SU-DHL-6 (cell line): ENCODE measurements around the gene RAB20.

ENCODE experiments used
- H2AFZ ChIP-seq: fragments of 200-600 bp; sonication (generic); 2 replicates; pipeline ENCODE4 v1.6.1; 2014; ENCODE audit warnings: low read depth, mild to moderate bottlenecking, moderate library complexity, mixed read lengths, antibody characterized with exemption, low read length; ENCODE audit not compliant: severe bottlenecking
- H3F3A ChIP-seq: fragments of 200-600 bp; shearing (Covaris generic); 2 replicates; pipeline ENCODE4 v1.6.0; 2016; ENCODE audit warnings: antibody characterized with exemption, mild to moderate bottlenecking; ENCODE audit not compliant: insufficient read depth
- H3K27ac ChIP-seq: fragments of 200-600 bp; sonication (generic); 2 replicates; pipeline ENCODE4 v1.5.1; 2016; ENCODE audit warnings: low read depth, mild to moderate bottlenecking, low read length, moderate library complexity, mixed read lengths
- H3K27me3 ChIP-seq: fragments of 200-600 bp; sonication (generic), shearing (Covaris generic); 2 replicates; pipeline ENCODE4 v1.6.0; 2014; ENCODE audit warnings: mild to moderate bottlenecking, low read length
- H3K36me3 ChIP-seq: fragments of 200-600 bp; sonication (generic); 2 replicates; pipeline ENCODE4 v1.6.1; 2014; ENCODE audit warnings: mild to moderate bottlenecking, low read length, mixed read lengths
- H3K4me2 ChIP-seq: fragments of 300-600, 200-600 bp; shearing (Covaris generic), sonication (generic); 2 replicates; pipeline ENCODE4 v1.6.0; 2014; ENCODE audit warnings: low read length, low read depth, mild to moderate bottlenecking; ENCODE audit not compliant: poor library complexity, severe bottlenecking
- H3K4me3 ChIP-seq: fragments of 200-600 bp; sonication (generic); 2 replicates; pipeline ENCODE4 v1.5.1; 2014; ENCODE audit warnings: antibody characterized with exemption, low read length, mild to moderate bottlenecking, mixed read lengths; ENCODE audit not compliant: insufficient read depth, poor library complexity, severe bottlenecking
- H3K79me2 ChIP-seq: fragments of 200-600 bp; sonication (generic); 2 replicates; pipeline ENCODE4 v1.6.1; 2014; ENCODE audit warnings: mild to moderate bottlenecking, low read length, moderate library complexity; ENCODE audit not compliant: insufficient read depth
- H3K9ac ChIP-seq: fragments of 200-600 bp; sonication (generic); 2 replicates; pipeline ENCODE4 v1.7.0; 2014; ENCODE audit warnings: mild to moderate bottlenecking, low read length
- H3K9me2 ChIP-seq: fragments of 200-600 bp; sonication (generic); replicated peaks from 2 replicates; pipeline ENCODE4 v1.6.1; 2014; ENCODE audit warnings: low read length; ENCODE audit not compliant: insufficient read depth
- H3K9me3 ChIP-seq: fragments of 200-600 bp; sonication (generic); 2 replicates; pipeline ENCODE4 v1.6.1; 2014; ENCODE audit warnings: low read length, mixed read lengths; ENCODE audit not compliant: insufficient read depth
- H4K20me1 ChIP-seq: fragments of 200-600 bp; sonication (generic); 2 replicates; pipeline ENCODE4 v1.6.1; 2014; ENCODE audit warnings: low read depth, mild to moderate bottlenecking, antibody characterized with exemption, low read length, moderate library complexity, mixed read lengths
- CTCF ChIP-seq: fragments of 200-600 bp; sonication (generic); IDR thresholded peaks from one replicate; pipeline ENCODE4 v1.5.1; 2017; ENCODE audit warnings: antibody characterized with exemption, mild to moderate bottlenecking, low read length, moderate library complexity; ENCODE audit not compliant: insufficient read depth, poor library complexity, severe bottlenecking
- EZH2phosphoT487 ChIP-seq: fragments of 200-600 bp; sonication (generic), shearing (Covaris generic); conservative IDR thresholded peaks from 2 replicates; pipeline ENCODE4 v1.6.1; 2018; ENCODE audit warnings: mild to moderate bottlenecking, antibody characterized with exemption, low read length, moderate library complexity, mixed read lengths

RAB20 gene

GRCh38 chr13:110605132-110605531 lies 43.6 kb upstream of the RAB20 start:
- H3K9ac ChIP-seq = no peak overlapping the region
- no peaks in the 10 kb centered on the region for H3K27me3 ChIP-seq
- no peaks in the 10 kb centered on the region for H3K36me3 ChIP-seq
- H4K20me1 ChIP-seq = no peaks in the 10 kb centered on the region
- no peak overlapping the region for H3K4me3 ChIP-seq
- no peak overlapping the region for H2AFZ ChIP-seq
- no peaks in the 10 kb centered on the region for H3K9me2 ChIP-seq
- H3F3A ChIP-seq = no peaks in the 10 kb centered on the region
- no peaks in the 10 kb centered on the region for H3K9me3 ChIP-seq
- TF ChIP-seq CTCF (no peak), EZH2phosphoT487 (no peak)
- H3K4me2 ChIP-seq = no peak overlapping the region
- H3K79me2 ChIP-seq = no peaks in the 10 kb centered on the region
- H3K27ac ChIP-seq = no peak overlapping the region

- Histone ChIP-seq H3K4me2 (no peak overlapping the region), H3K9me2 (no peaks in the 10 kb centered on the region), H3K27ac (no peak overlapping the region), H3K4me3 (no peak overlapping the region), H3K79me2 (no peaks in the 10 kb centered on the region), H2AFZ (no peak overlapping the region), H3K9ac (no peak overlapping the region), H3K9me3 (no peaks in the 10 kb centered on the region), H3K27me3 (no peaks in the 10 kb centered on the region), H3K36me3 (no peaks in the 10 kb centered on the region), H4K20me1 (no peaks in the 10 kb centered on the region), H3F3A (no peaks in the 10 kb centered on the region)
- no peak for TF ChIP-seq EZH2phosphoT487
- no peak for TF ChIP-seq CTCF
Measured at GRCh38 chr13:110600980-110601379, 39.5 kb upstream of the RAB20 start.

GRCh38 chr13:110600261-110600819 lies 38.8 kb upstream of the RAB20 start:
- no peaks in the 10 kb centered on the region for H4K20me1 ChIP-seq
- TF ChIP-seq EZH2phosphoT487 (no peak), CTCF (no peak)
- no peak overlapping the region for H3K9ac ChIP-seq
- H3K9me3 ChIP-seq = no peaks in the 10 kb centered on the region
- no peak overlapping the region for H3K27ac ChIP-seq
- H3K4me2 ChIP-seq = no peak overlapping the region
- H3K4me3 ChIP-seq = no peak overlapping the region
- no peaks in the 10 kb centered on the region for H3K27me3 ChIP-seq
- H3K36me3 ChIP-seq = no peaks in the 10 kb centered on the region
- H3F3A ChIP-seq = no peaks in the 10 kb centered on the region
- no peak overlapping the region for H2AFZ ChIP-seq
- H3K79me2 ChIP-seq = no peaks in the 10 kb centered on the region
- H3K9me2 ChIP-seq = no peaks in the 10 kb centered on the region
